GM21786 (cell line): Measurements from ENCODE around the gene MRPL53.
A peak's percentile ranks its signal among the peaks of the same experiment; 100 is the strongest.
"Not testable (repeated sequence)": the region's sequence is repeated elsewhere in the genome, so short reads cannot be mapped to it uniquely, and the experiment has no call there.

Experiments
- ATAC-seq: cut with Tn5 transposase; IDR thresholded peaks from one replicate; pipeline ENCODE4 v1.9.1; 2021; ENCODE audit not compliant: unreplicated experiment

Gene MRPL53

GRCh38 chr2:74482801-74483674 is 10.6 kb upstream of the MRPL53 start, which contains the start of the genes CCDC142 and TTC31:
TSS of gene CCDC142 (minus strand) at chr2:74482998. CDS start at chr2:74482837, 161 bp downstream.
TSS of gene TTC31 (plus strand) at chr2:74483081. CDS start at chr2:74483096, 15 bp downstream.
- ATAC-seq = peak; percentile 92

- ATAC-seq = peak; percentile 26
These were observed 9.7 kb upstream of the MRPL53 start for GRCh38 chr2:74481961-74482800.

- no peak for ATAC-seq
These were observed 9.0 kb upstream of the MRPL53 start for GRCh38 chr2:74481431-74481830.

GRCh38 chr2:74474899-74475298 is 2.4 kb upstream of the MRPL53 start:
- ATAC-seq = no peak

GRCh38 chr2:74474481-74474880 is 2.0 kb upstream of the MRPL53 start:
- no peak for ATAC-seq

- ATAC-seq = no peak
These were observed 422 bp upstream of the MRPL53 start for GRCh38 chr2:74472945-74473258.

- no peak for ATAC-seq
These were observed 981 bp downstream of the MRPL53 start for GRCh38 chr2:74471332-74472065.

- ATAC-seq = not testable (repeated sequence)
These were observed 1.7 kb downstream of the MRPL53 start for GRCh38 chr2:74470742-74471141.

- ATAC-seq = no peak
These were observed 8.1 kb downstream of the MRPL53 start for GRCh38 chr2:74464406-74464805.

GRCh38 chr2:74462786-74463105 is 9.7 kb downstream of the MRPL53 start:
- no peak for ATAC-seq

GRCh38 chr2:74462054-74462785 is 10.3 kb downstream of the MRPL53 start:
- ATAC-seq = no peak

GRCh38 chr2:74461187-74462053 is 11.1 kb downstream of the MRPL53 start:
- ATAC-seq = no peak

- ATAC-seq = not testable (repeated sequence)
These were observed 12.3 kb downstream of the MRPL53 start for GRCh38 chr2:74460187-74460586.

- not testable (repeated sequence) for ATAC-seq
These were observed 12.9 kb downstream of the MRPL53 start for GRCh38 chr2:74459503-74460118.

- ATAC-seq = no peak
These were observed 13.5 kb downstream of the MRPL53 start for GRCh38 chr2:74458938-74459363.

GRCh38 chr2:74458132-74458937 is 14.1 kb downstream of the MRPL53 start, which contains the start of gene WBP1:
TSS of gene WBP1 (plus strand) at chr2:74458438. CDS start at chr2:74458603, 165 bp downstream.
- peak; percentile 86 for ATAC-seq

- ATAC-seq = peak; percentile 29
These were observed 14.8 kb downstream of the MRPL53 start for GRCh38 chr2:74457549-74458131.

- no peak for ATAC-seq
These were observed 15.3 kb downstream of the MRPL53 start for GRCh38 chr2:74457129-74457548.
